ENCODE data around the gene ELAVL4. TPM values are rescaled to one million over a fixed set of nuclear protein-coding genes. Genes with fewer than 3 reads are reported as not detected.

Gene ELAVL4
- polyA plus RNA-seq, 1 donor from 2014 or later = 105 TPM

DNA sequence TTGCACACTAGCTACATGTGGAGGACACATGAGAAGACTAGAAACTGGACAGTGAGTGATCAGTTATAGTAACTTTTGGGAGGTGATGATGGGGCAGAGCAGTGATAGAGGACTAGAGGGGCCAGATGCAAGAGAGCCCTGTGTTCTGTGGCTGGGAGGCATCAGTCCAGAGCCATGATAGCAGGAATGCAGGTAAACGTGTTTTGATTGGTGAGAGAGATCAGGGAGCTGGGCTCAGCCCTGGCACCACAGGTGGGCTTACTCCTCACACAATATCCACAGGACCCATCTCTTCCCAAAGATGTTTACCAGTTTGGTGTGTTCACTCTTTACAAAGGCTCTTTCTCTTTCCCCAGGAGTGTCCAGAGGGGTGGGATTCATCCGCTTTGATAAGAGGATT, 86.5 kb downstream of the ELAVL4 start:
- Histone ChIP-seq H3K27ac (ENCODE audit: low read length) (no peak overlapping the region), H3K27me3 (ENCODE audit: insufficient read depth, low read depth, low read length) (no peaks in the 10 kb centered on the region), H3F3A (ENCODE audit: insufficient read depth, low read length, poor library complexity, severe bottlenecking) (no peaks in the 10 kb centered on the region), H2AFZ (ENCODE audit: low read depth, low read length) (no peak overlapping the region), H3K79me2 (replicated peaks; ENCODE audit: insufficient read depth, low read length) (no peaks in the 10 kb centered on the region), H3K4me3 (ENCODE audit: low read length) (no peak overlapping the region), H4K20me1 (ENCODE audit: insufficient read depth) (no peaks in the 10 kb centered on the region), H3K9me3 (ENCODE audit: low read length) (no peaks in the 10 kb centered on the region), H3K36me3 (ENCODE audit: insufficient read depth, low read length) (no peaks in the 10 kb centered on the region), H3K9me2 (ENCODE audit: insufficient read depth, low read length) (no peaks in the 10 kb centered on the region), H3K4me2 (ENCODE audit: low read length) (no peak overlapping the region), H3K9ac (ENCODE audit: low read length) (no peak overlapping the region)
- TF ChIP-seq RAD21 (conservative IDR thresholded peaks at IDR 0.05) = no peak
- TF ChIP-seq, protein P1, sequence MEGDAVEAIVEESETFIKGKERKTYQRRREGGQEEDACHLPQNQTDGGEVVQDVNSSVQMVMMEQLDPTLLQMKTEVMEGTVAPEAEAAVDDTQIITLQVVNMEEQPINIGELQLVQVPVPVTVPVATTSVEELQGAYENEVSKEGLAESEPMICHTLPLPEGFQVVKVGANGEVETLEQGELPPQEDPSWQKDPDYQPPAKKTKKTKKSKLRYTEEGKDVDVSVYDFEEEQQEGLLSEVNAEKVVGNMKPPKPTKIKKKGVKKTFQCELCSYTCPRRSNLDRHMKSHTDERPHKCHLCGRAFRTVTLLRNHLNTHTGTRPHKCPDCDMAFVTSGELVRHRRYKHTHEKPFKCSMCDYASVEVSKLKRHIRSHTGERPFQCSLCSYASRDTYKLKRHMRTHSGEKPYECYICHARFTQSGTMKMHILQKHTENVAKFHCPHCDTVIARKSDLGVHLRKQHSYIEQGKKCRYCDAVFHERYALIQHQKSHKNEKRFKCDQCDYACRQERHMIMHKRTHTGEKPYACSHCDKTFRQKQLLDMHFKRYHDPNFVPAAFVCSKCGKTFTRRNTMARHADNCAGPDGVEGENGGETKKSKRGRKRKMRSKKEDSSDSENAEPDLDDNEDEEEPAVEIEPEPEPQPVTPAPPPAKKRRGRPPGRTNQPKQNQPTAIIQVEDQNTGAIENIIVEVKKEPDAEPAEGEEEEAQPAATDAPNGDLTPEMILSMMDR (IDR thresholded peaks at IDR 0.05; ENCODE audit: poor library complexity, severe bottlenecking) = no peak

DNA sequence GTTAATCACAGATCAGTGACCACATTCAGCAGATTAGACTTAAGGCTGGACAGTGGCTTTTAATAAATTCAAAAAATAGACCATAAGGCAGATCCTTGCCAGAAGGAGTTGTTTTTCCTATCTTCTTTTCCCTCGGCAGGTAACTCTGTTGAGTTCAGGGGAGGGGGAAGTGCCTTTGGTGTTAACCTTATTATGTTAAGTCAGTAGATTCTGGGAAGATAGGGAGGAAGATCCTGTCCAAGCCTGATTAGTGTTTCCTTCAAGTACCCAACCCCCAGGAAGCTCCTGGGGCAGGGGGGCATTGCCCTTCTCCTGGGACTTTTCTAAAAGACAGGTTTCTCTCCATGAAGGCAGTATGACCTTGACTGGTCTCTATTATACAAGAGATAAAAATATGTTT, 87.4 kb downstream of the ELAVL4 start:
- no peaks in the 10 kb centered on the region for H3F3A ChIP-seq (ENCODE audit: insufficient read depth, low read length, poor library complexity, severe bottlenecking)
- no peak overlapping the region for H3K4me2 ChIP-seq (ENCODE audit: low read length)

More for the DNA sequence above, 87.4 kb downstream of the ELAVL4 start:
- Histone ChIP-seq H3K36me3 (ENCODE audit: insufficient read depth, low read length) (no peaks in the 10 kb centered on the region), H3K9me2 (ENCODE audit: insufficient read depth, low read length) (no peaks in the 10 kb centered on the region), H3K4me3 (ENCODE audit: low read length) (no peak overlapping the region), H3K27ac (ENCODE audit: low read length) (no peak overlapping the region), H3K79me2 (replicated peaks; ENCODE audit: insufficient read depth, low read length) (no peaks in the 10 kb centered on the region), H3K9ac (ENCODE audit: low read length) (no peak overlapping the region), H3K9me3 (ENCODE audit: low read length) (no peaks in the 10 kb centered on the region), H3K27me3 (ENCODE audit: insufficient read depth, low read depth, low read length) (no peaks in the 10 kb centered on the region), H4K20me1 (ENCODE audit: insufficient read depth) (no peaks in the 10 kb centered on the region), H2AFZ (ENCODE audit: low read depth, low read length) (no peak overlapping the region)
- TF ChIP-seq EP300 (conservative IDR thresholded peaks at IDR 0.05; ENCODE audit: poor library complexity, severe bottlenecking) = no peak
- no peak for TF ChIP-seq MXI1 (conservative IDR thresholded peaks at IDR 0.05; ENCODE audit: poor library complexity, severe bottlenecking)
- no peak for TF ChIP-seq EZH2 (IDR thresholded peaks at IDR 0.05; ENCODE audit: borderline replicate concordance, insufficient read depth, low read length, poor library complexity, severe bottlenecking)
- TF ChIP-seq SMC3 (conservative IDR thresholded peaks at IDR 0.05; ENCODE audit: poor library complexity) = no peak
- TF ChIP-seq, protein P1 (IDR thresholded peaks at IDR 0.05; ENCODE audit: poor library complexity, severe bottlenecking) = no peak
- no peak for TF ChIP-seq TAF1 (IDR thresholded peaks at IDR 0.05; ENCODE audit: low read depth)
- no peak for TF ChIP-seq RAD21 (conservative IDR thresholded peaks at IDR 0.05)
- TF ChIP-seq, protein P2, sequence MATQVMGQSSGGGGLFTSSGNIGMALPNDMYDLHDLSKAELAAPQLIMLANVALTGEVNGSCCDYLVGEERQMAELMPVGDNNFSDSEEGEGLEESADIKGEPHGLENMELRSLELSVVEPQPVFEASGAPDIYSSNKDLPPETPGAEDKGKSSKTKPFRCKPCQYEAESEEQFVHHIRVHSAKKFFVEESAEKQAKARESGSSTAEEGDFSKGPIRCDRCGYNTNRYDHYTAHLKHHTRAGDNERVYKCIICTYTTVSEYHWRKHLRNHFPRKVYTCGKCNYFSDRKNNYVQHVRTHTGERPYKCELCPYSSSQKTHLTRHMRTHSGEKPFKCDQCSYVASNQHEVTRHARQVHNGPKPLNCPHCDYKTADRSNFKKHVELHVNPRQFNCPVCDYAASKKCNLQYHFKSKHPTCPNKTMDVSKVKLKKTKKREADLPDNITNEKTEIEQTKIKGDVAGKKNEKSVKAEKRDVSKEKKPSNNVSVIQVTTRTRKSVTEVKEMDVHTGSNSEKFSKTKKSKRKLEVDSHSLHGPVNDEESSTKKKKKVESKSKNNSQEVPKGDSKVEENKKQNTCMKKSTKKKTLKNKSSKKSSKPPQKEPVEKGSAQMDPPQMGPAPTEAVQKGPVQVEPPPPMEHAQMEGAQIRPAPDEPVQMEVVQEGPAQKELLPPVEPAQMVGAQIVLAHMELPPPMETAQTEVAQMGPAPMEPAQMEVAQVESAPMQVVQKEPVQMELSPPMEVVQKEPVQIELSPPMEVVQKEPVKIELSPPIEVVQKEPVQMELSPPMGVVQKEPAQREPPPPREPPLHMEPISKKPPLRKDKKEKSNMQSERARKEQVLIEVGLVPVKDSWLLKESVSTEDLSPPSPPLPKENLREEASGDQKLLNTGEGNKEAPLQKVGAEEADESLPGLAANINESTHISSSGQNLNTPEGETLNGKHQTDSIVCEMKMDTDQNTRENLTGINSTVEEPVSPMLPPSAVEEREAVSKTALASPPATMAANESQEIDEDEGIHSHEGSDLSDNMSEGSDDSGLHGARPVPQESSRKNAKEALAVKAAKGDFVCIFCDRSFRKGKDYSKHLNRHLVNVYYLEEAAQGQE (IDR thresholded peaks at IDR 0.05; ENCODE audit: borderline replicate concordance) = no peak
- no peak for TF ChIP-seq POLR2AphosphoS5 (IDR thresholded peaks at IDR 0.05)
